K562 (cell line): Measurements from ENCODE around the gene DDAH1. TPM values are rescaled to one million over a fixed set of nuclear protein-coding genes. Genes with fewer than 3 reads are reported as not detected.

ENCODE experiments used
- ATAC-seq: fragments of 200-7000 bp; cut with Tn5 transposase; 3 replicates; pipeline ENCODE4 v1.9.1; 2020; ENCODE audit warnings: moderate library complexity
- BruUV-seq: library from RNA; stranded (reverse); fragments of 400-500 nt; replicated peaks from 2 replicates; lab custom pipeline; 2021; lab: Mats Ljungman, UMichigan
- CTCF ChIA-PET: fragments of 300-600 bp; formaldehyde crosslinking; extraction: SDS; loops from one replicate; lab custom pipeline; 2021; ENCODE audit warnings: low intra/inter-chr PET ratio; lab: Yijun Ruan, JAX
- POLR2A ChIA-PET: fragments of 300-600, 350-650 bp; sonication (Branson Sonifier 250); formaldehyde crosslinking; extraction: SDS; loops from one replicate; lab custom pipeline; 2021; ENCODE audit warnings: antibody characterized with exemption, inconsistent platforms; lab: Yijun Ruan, JAX
- DNase-seq, 4 experiments: peaks; one replicate each; pipeline versions ENCODE4 v3.0.0 to v3.0.0-alpha.2; 2011 to 2018; ENCODE audit warnings: low spot score in 3 of 4, mixed read lengths in 3 of 4; ENCODE audit errors: extremely low read depth in 1 of 4
- FAIRE-seq: peaks from 2 replicates; lab custom pipeline; 2011; peaks lifted over from hg19 to GRCh38; lab: Jason Lieb, UNC
- H2AFZ ChIP-seq: 2 replicates; pipeline ENCODE4 v1.6.0; 2011; ENCODE audit warnings: low read depth, low read length, control low read depth, inconsistent platforms
- H3K27ac ChIP-seq: fragments of 200-600 bp; 3 replicates; pipeline ENCODE4 v1.8.0; 2011; ENCODE audit warnings: low read depth, mild to moderate bottlenecking, control low read depth, inconsistent platforms, low read length, moderate library complexity, mixed read lengths; ENCODE audit errors: extremely low read depth
- H3K27me3 ChIP-seq, 2 experiments: fragments of 300-600 bp in 1 of 2; 2 replicates in 1 of 2; 3 replicates in 1 of 2; pipeline versions ENCODE4 v1.6.0 to v1.8.0; 2011; ENCODE audit warnings: inconsistent platforms in 2 of 2, low read length in 2 of 2, mild to moderate bottlenecking in 1 of 2, mixed read lengths in 1 of 2, moderate library complexity in 1 of 2; ENCODE audit not compliant: control insufficient read depth in 2 of 2, insufficient read depth in 2 of 2
- H3K36me3 ChIP-seq: fragments of 300-600 bp; 3 replicates; pipeline ENCODE4 v1.8.0; 2011; ENCODE audit warnings: mild to moderate bottlenecking, low read length, inconsistent platforms; ENCODE audit not compliant: control insufficient read depth, insufficient read depth
- H3K4me1 ChIP-seq, 2 experiments: fragments of 200-600 bp in 1 of 2; replicated peaks in 1 of 2; 2 replicates in 1 of 2; 3 replicates in 1 of 2; pipeline versions ENCODE4 v1.5.1 to v1.8.0; 2011; ENCODE audit warnings: inconsistent platforms in 2 of 2, low read length in 2 of 2, mild to moderate bottlenecking in 1 of 2, mixed read lengths in 1 of 2, moderate library complexity in 1 of 2; ENCODE audit not compliant: control insufficient read depth in 2 of 2, insufficient read depth in 2 of 2
- H3K4me2 ChIP-seq: 2 replicates; pipeline ENCODE4 v1.6.1; 2011; ENCODE audit warnings: low read length, control low read depth, inconsistent platforms, mixed read lengths; ENCODE audit not compliant: insufficient read depth
- H3K4me3 ChIP-seq: fragments of 200-600 bp; sonication (generic), shearing (Covaris generic); 2 replicates; pipeline ENCODE4 v1.5.1; 2016; ENCODE audit warnings: control low read depth, inconsistent platforms
- H3K79me2 ChIP-seq: fragments of 200-600 bp; 3 replicates; pipeline ENCODE4 v1.8.0; 2011; ENCODE audit warnings: low read length, inconsistent platforms; ENCODE audit not compliant: control insufficient read depth, insufficient read depth
- H3K9ac ChIP-seq, 2 experiments: 2 replicates each; pipeline versions ENCODE4 v1.6.0 to v1.6.1; 2011; ENCODE audit warnings: low read depth in 2 of 2, low read length in 2 of 2, control low read depth in 1 of 2, inconsistent platforms in 1 of 2, mild to moderate bottlenecking in 1 of 2, mixed read lengths in 1 of 2; ENCODE audit not compliant: insufficient read depth in 1 of 2
- H3K9me1 ChIP-seq: one replicate; pipeline ENCODE4 v1.6.0; 2011; ENCODE audit warnings: inconsistent platforms, mild to moderate bottlenecking, low read length, moderate library complexity; ENCODE audit not compliant: control insufficient read depth, insufficient read depth
- H3K9me3 ChIP-seq: replicated peaks from 2 replicates; pipeline ENCODE4 v1.5.1; 2011; ENCODE audit warnings: low read depth, low read length, inconsistent platforms; ENCODE audit not compliant: control insufficient read depth, insufficient read depth
- H4K20me1 ChIP-seq: replicated peaks from 2 replicates; pipeline ENCODE4 v1.6.1; 2011; ENCODE audit warnings: low read length, inconsistent platforms, mixed read lengths; ENCODE audit not compliant: control insufficient read depth, insufficient read depth
- CBFB ChIP-seq: sonication (generic); formaldehyde crosslinking; IDR thresholded peaks from 2 replicates; pipeline ENCODE4 v1.4.0; 2020; ENCODE audit warnings: mild to moderate bottlenecking, missing genetic modification reagents
- CEBPG ChIP-seq, 3 experiments: fragments of 200-800 bp in 1 of 3; sonication (Bioruptor generic) in 1 of 3; sonication (generic) in 1 of 3; formaldehyde crosslinking in 1 of 3; IDR thresholded peaks in 2 of 3; conservative IDR thresholded peaks in 1 of 3; 2 replicates each; pipeline versions ENCODE4 v1.6.1 to v1.8.0; 2016 to 2022; ENCODE audit warnings: missing compliant biosample characterization in 2 of 3, missing genetic modification characterization in 2 of 3, mild to moderate bottlenecking in 1 of 3, missing genetic modification reagents in 1 of 3
- FOXA3 ChIP-seq, 2 experiments: fragments of 450-650 bp in 1 of 2; sonication (generic) in 1 of 2; formaldehyde crosslinking; IDR thresholded peaks in 1 of 2; conservative IDR thresholded peaks in 1 of 2; 2 replicates each; pipeline versions ENCODE4 v1.4.0 to v1.8.0; 2020 to 2022; ENCODE audit warnings: mild to moderate bottlenecking in 2 of 2, missing genetic modification reagents in 1 of 2
- FOXJ2 ChIP-seq: fragments of 200-800 bp; sonication (Bioruptor generic); IDR thresholded peaks from 2 replicates; pipeline ENCODE4 v1.6.1; 2016; ENCODE audit warnings: missing genetic modification characterization, missing compliant biosample characterization
- MBD2 ChIP-seq: sonication (generic); IDR thresholded peaks from 2 replicates; pipeline ENCODE4 v1.6.1; 2016; ENCODE audit warnings: low read depth, borderline replicate concordance
- TRIM24 ChIP-seq, 2 experiments: fragments of 450-650 bp; IDR thresholded peaks; 2 replicates each; pipeline ENCODE4 v1.6.1; 2016
- ZNF436 ChIP-seq: fragments of 250-450, 450-650 bp; sonication (Bioruptor Pico); formaldehyde crosslinking; IDR thresholded peaks from 2 replicates; pipeline ENCODE4 v1.7.0; 2020; ENCODE audit warnings: mild to moderate bottlenecking
- WGBS: fragments of 100-300 bp; shearing (Covaris generic); methylation state at CpG from one replicate; pipeline ENCODE4 v1.1.6; 2016; ENCODE audit warnings: low coverage, mixed read lengths; ENCODE audit not compliant: insufficient coverage; ENCODE audit errors: missing lambda C conversion rate; 5-methylcytosine and 5-hydroxymethylcytosine counted together
- in situ Hi-C: fragments of 300-500 bp; cut with MboI; formaldehyde crosslinking; loops from 4 replicates; pipeline ENCODE4 v1.15.0; 2018; ENCODE audit warnings: inconsistent platforms, mixed read lengths
- intact Hi-C: fragments of 100-400 bp; cut with micrococcal nuclease; formaldehyde crosslinking; loops from 2 replicates; pipeline ENCODE4 v1.14.2; 2022
- polyA plus RNA-seq, 8 experiments: library from polyadenylated mRNA; depleted of rRNA in 4 of 8; stranded (reverse) in 5 of 8; unstranded in 3 of 8; fragments of >200 nt; fragmentation: Nextera tagmentation in 2 of 8; fragmentation: Illumina TruSeq in 1 of 8; extraction: Ambion mirVana in 2 of 8; extraction: Trizol in 1 of 8; gene quantifications; 2 replicates each; pipeline versions ENCODE4 v1.2.1 to v1.2.3, GENCODE V29; 2011 to 2014; ENCODE audit warnings: inconsistent platforms in 1 of 8, missing spikeins in 1 of 8
- total RNA-seq, 7 experiments: library from RNA; depleted of rRNA in 6 of 7; stranded (reverse); fragments of >200 nt in 6 of 7; fragmentation: Illumina TruSeq in 2 of 7; extraction: Trizol in 2 of 7; gene quantifications; 2 replicates each; pipeline versions ENCODE4 v1.2.1 to v1.2.3, GENCODE V29; 2011 to 2021; ENCODE audit warnings: low replicate concordance in 1 of 7

Gene DDAH1
- total and polyA plus RNA-seq, 9 of the 15 experiments (the other 6 are each of a cell fraction or from before 2014, with no cell fraction given) = 0.04 to 0.24 (median 0.10) TPM

GRCh38 chr1:85277802-85278201, 187.2 kb downstream of the DDAH1 start:
- intact Hi-C loops (no loop called here), in situ Hi-C loops (no loop called here)
- ATAC-seq (no peak), DNase-seq (no peak), FAIRE-seq (no peak)
- Histone ChIP-seq H3K79me2 (peaks cover 34% of the 10 kb centered on the region), H2AFZ (peak overlapping the region; percentile 95), H3K36me3 (peaks cover 18% of the 10 kb centered on the region), H3K4me2 (no peak overlapping the region), H3K27ac (no peak overlapping the region; the same call in 2 of the 3 replicates), H3K27me3 (peaks cover 0 to 3% of the 10 kb centered on the region in 2 experiments; a peak in 2 of 5 replicates), H3K9me3 (no peaks in the 10 kb centered on the region), H3K9me1 (no peaks in the 10 kb centered on the region), H4K20me1 (no peaks in the 10 kb centered on the region), H3K9ac (no peak overlapping the region), H3K4me3 (no peak overlapping the region), H3K4me1 (peaks cover 15 to 16% of the 10 kb centered on the region in 2 experiments; a peak in 3 of 5 replicates)
- POLR2A ChIA-PET = interaction anchor here (1.0 to 1.4 kb wide), 2 partner anchors 12 to 27 kb away, joined by 3 read pairs; no protein-coding TSS in a partner anchor
- TF ChIP-seq TRIM24 (IDR thresholded peaks at IDR 0.05) (0 out of 4 replicates have a peak, but pooled peaks of 1 of the 2 experiments have one; percentile 22), CEBPG (CRISPR knock-in tag; IDR thresholded peaks at IDR 0.05) (no peak), CEBPG (tag; conservative IDR thresholded peaks at IDR 0.05 in 1 of 2, IDR thresholded peaks at IDR 0.05 in 1 of 2) (peak in 1 of 2 experiments; percentile 57; a peak in 1 of 4 replicates), FOXA3 (CRISPR knock-in tag; conservative IDR thresholded peaks at IDR 0.05 in 1 of 2, IDR thresholded peaks at IDR 0.05 in 1 of 2) (no peak), ZNF436 (no peak), FOXJ2 (tag) (0 out of 2 replicates have a peak, but pooled peaks have one; percentile 38), CBFB (CRISPR knock-in tag) (no peak), MBD2 (no peak)
- WGBS = 95% methylated on average over 4 of the region's 4 CpGs
- CTCF ChIA-PET = interaction anchor here (0.7 kb wide), 1 partner anchor 23 kb away, joined by 5 read pairs; no protein-coding TSS in a partner anchor
- no TSS peak for BruUV-seq
